A673 (cell line): ENCODE results near the gene RAD23A.

Experiments used
- CTCF ChIP-seq: fragments of 300-800, 200-600 bp; sonication (generic); conservative IDR thresholded peaks from 2 replicates; pipeline ENCODE4 v1.5.1; 2017; ENCODE audit warnings: low read depth, mild to moderate bottlenecking, antibody characterized with exemption, low read length, moderate library complexity, mixed read lengths
- EZH2 ChIP-seq: fragments of 200-600 bp; sonication (generic); IDR thresholded peaks from 2 replicates; pipeline ENCODE4 v1.6.1; 2017; ENCODE audit warnings: borderline replicate concordance, low read depth, mild to moderate bottlenecking, mixed read lengths, antibody characterized with exemption, low read length; ENCODE audit not compliant: poor library complexity, severe bottlenecking

- TF ChIP-seq CTCF (no peak), EZH2 (no peak)
Measured at GRCh38 chr19:12987781-12988180, 42.1 kb downstream of the RAD23A start.
